Ascending aorta (tissue), 2 donors: ENCODE measurements around the gene TP53INP2. TPM values are rescaled to one million over a fixed set of nuclear protein-coding genes. Genes with fewer than 3 reads are reported as not detected.
"Not testable (repeated sequence)": the region's sequence is repeated elsewhere in the genome, so short reads cannot be mapped to it uniquely, and the experiment has no call there.

Experiments used
- DNase-seq, 2 donors: peaks; one replicate each; pipeline ENCODE4 v3.0.0-alpha.2; 2019; ENCODE audit warnings: low spot score in 2 of 2
- H3K27ac ChIP-seq, 2 donors: fragments of 200-600 bp; sonication (generic); one replicate each; pipeline ENCODE4 v1.5.1; 2016 to 2017; ENCODE audit warnings: mild to moderate bottlenecking in 1 of 2
- H3K27me3 ChIP-seq: fragments of 200-600 bp; sonication (generic); one replicate; pipeline ENCODE4 v1.5.1; 2017
- H3K36me3 ChIP-seq, 2 donors: fragments of 200-600 bp; sonication (generic); one replicate each; pipeline ENCODE4 v1.5.1; 2016
- H3K4me1 ChIP-seq, 2 donors: fragments of 200-600 bp; sonication (generic); one replicate each; pipeline ENCODE4 v1.5.1; 2016 to 2017; ENCODE audit warnings: mild to moderate bottlenecking in 1 of 2
- H3K4me3 ChIP-seq, 2 donors: fragments of 200-600 bp; sonication (generic); one replicate each; pipeline ENCODE4 v1.5.1; 2016 to 2017; ENCODE audit warnings: mild to moderate bottlenecking in 1 of 2
- H3K9me3 ChIP-seq, 2 donors: fragments of 200-600 bp; sonication (generic); one replicate each; pipeline ENCODE4 v1.5.1; 2016
- intact Hi-C: fragments of 100-400 bp; cut with DNase I; formaldehyde crosslinking; loops from one replicate; pipeline ENCODE4 v1.15.1; 2023
- total RNA-seq: library from RNA; depleted of rRNA; stranded (reverse); fragments of >200 nt; gene quantifications from one replicate; pipeline ENCODE4 v1.1.0, GENCODE V29; 2016
- TF ChIP-seq, protein P1 (sequence below), 3 experiments: fragments of 200-600 bp in 2 of 3; fragments of 450-650 bp in 1 of 3; sonication (generic) in 2 of 3; IDR thresholded peaks; one replicate each; pipeline ENCODE4 v1.5.1; 2016 to 2019; ENCODE audit warnings: antibody characterized with exemption in 3 of 3, mild to moderate bottlenecking in 1 of 3, moderate library complexity in 1 of 3

The TP53INP2 gene
- total RNA-seq, 1 donor from 2014 or later, result 6.2 TPM

DNA sequence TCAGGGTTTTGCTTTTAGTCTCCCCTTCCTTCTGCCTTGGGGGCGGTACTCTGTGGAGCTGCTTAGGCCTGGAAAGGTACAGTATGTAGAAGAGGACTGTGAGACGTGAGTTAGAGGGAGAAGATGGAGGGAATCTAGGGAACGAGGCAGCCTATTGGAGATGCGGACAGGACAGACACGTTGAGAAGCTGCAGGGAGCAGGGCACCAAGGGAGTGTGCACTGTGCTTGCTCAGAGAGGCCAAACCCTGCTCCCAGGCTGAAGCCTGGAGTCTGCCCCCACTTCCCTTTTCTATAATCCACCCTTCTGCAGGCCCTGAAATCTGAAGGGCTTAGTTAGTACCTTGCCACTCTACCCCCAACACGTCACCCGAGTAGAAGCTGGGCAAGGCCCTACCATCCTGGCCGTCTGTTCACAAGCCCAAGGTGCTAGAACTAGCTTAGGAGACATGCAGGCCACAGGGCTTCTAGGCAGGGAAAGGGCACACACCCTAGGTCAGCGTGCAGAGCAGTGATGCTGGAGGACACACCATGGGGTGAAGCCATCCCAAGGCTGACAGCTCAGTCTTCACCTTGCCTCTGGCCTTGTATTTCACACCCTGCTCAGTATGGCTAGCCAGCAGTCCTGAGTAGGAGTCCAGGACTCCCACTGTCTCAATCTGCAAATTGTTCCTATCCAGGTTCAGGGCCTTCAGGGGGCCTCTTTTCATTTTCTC is 6.9 kb downstream of the TP53INP2 start:
- Histone ChIP-seq H3K4me3 (no peak overlapping the region), H3K4me1 (peaks cover 6% of the 10 kb centered on the region in 2 donors), H3K36me3 (peaks cover 14 to 20% of the 10 kb centered on the region in 2 donors), H3K27ac (no peak overlapping the region), H3K27me3 (no peaks in the 10 kb centered on the region), H3K9me3 (no peaks in the 10 kb centered on the region)
- TF ChIP-seq, protein P1, sequence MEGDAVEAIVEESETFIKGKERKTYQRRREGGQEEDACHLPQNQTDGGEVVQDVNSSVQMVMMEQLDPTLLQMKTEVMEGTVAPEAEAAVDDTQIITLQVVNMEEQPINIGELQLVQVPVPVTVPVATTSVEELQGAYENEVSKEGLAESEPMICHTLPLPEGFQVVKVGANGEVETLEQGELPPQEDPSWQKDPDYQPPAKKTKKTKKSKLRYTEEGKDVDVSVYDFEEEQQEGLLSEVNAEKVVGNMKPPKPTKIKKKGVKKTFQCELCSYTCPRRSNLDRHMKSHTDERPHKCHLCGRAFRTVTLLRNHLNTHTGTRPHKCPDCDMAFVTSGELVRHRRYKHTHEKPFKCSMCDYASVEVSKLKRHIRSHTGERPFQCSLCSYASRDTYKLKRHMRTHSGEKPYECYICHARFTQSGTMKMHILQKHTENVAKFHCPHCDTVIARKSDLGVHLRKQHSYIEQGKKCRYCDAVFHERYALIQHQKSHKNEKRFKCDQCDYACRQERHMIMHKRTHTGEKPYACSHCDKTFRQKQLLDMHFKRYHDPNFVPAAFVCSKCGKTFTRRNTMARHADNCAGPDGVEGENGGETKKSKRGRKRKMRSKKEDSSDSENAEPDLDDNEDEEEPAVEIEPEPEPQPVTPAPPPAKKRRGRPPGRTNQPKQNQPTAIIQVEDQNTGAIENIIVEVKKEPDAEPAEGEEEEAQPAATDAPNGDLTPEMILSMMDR (IDR thresholded peaks at IDR 0.05), result no peak
- intact Hi-C loops, result loop anchor here (1.0 kb wide), 1 partner anchor 34 kb away; the partner anchor contains the start of gene PIGU
- DNase-seq, result no peak

DNA sequence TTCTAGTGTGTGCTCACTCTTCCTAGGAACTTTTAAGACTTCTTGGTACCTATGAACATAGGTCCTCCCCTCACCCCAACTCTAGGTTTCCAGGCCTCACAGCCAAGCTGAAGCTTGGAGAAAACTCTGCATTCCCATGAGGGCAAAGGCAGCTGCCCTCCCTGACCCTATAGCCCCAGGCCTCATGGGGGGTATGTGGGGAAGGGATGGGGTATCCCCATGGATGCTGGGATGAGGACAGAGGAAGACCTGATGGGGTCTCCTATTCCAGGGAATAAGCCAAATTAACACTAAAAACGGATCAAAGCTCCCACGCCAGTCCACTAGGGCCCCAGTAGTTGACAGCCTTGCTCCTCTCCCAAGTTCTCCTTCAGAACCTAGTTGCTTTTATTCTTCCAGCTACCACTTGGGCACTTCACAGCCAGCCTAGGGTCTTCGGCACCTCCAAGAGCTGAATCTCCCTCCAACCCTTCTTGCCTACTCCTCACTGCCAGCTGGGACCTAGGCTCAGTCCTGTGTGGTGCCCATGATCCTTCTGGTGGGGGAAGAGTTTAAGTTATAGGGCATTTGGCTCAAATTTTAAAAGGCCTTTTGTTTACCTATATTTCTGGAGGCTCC is 7.8 kb downstream of the TP53INP2 start:
- TF ChIP-seq, protein P1 (IDR thresholded peaks at IDR 0.05), result no peak
- no peak for DNase-seq
- Histone ChIP-seq H3K27me3 (no peaks in the 10 kb centered on the region), H3K9me3 (no peaks in the 10 kb centered on the region), H3K4me1 (peaks cover 6% of the 10 kb centered on the region in 2 donors), H3K27ac (no peak overlapping the region), H3K36me3 (peaks cover 17 to 20% of the 10 kb centered on the region in 2 donors), H3K4me3 (no peak overlapping the region)
- intact Hi-C loops, result no loop called here

DNA sequence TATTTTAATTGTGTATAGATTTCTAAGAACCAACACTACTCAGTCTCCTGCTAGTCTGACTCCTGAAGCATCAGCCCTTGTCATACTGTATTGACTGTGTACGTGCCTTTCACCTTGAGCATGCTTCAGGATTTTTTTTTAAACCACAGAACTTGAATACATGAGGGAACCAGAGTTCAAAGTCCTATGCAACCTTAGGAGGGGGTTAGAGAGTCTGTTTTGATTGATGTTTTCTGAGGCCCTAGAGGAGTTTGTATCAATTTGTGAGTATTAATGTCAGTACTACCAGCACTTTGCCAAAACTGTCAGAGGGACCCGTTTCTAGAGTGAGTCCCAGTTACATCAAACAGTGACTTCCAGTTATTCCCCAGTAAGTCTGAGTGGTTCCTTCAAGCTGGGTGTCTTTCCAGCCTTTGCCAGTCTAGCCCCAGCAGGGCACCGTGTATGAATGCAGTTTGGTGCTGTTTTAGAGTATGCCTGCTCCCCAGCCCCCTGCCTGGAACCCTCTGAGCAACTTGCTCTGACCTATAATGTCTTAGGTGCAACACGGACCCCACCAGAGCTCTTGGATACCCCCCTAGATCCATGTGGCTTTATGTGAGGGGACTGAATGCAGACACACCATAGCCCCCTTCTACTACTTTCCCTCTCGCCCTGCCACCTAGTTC is 8.5 kb downstream of the TP53INP2 start:
- H3K27me3 ChIP-seq, result no peaks in the 10 kb centered on the region
- TF ChIP-seq, protein P1 (IDR thresholded peaks at IDR 0.05), result no peak
- H3K4me1 ChIP-seq, result peaks cover 6% of the 10 kb centered on the region in 2 donors
- H3K9me3 ChIP-seq, result no peaks in the 10 kb centered on the region
- no peak overlapping the region for H3K4me3 ChIP-seq
- no peak overlapping the region for H3K27ac ChIP-seq
- no peak for DNase-seq
- peaks cover 17 to 20% of the 10 kb centered on the region in 2 donors for H3K36me3 ChIP-seq
- intact Hi-C loops, result no loop called here

DNA sequence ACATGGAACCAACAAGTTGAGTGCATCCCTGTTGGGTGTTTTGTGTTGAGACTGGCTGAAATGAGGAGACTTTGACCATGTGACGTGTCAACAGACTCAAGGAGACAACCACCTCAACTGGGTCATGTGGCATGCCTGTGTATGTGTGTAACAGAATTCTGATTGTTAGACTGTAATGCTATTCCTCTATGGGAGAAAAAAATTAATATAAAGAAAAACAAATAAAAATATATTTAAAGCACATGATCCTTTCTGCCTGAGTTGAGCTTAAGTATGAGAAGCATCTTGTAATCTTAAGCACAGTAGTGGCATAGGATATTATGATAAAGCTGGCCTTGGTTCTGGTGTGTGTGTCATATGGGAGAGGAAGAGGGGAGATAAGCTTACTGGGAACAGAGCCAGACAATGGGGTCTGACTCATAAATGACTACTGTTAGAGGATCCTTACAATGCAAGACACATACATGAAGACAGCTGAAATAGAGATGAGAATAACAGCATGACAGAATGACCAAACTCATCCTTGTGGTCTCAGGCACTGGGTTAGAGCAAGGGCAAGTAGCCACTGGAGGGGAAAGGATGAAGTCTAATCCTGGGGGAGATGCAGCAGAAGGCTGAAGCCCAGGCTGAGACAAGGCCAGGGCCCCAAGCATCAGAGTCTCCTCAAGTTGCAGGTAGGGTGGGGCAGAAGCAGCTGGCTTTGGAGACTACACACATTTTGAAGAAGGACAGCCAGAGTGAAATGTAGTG is 9.2 kb downstream of the TP53INP2 start:
- Histone ChIP-seq H3K27ac (no peak overlapping the region), H3K4me3 (no peak overlapping the region), H3K27me3 (no peaks in the 10 kb centered on the region), H3K9me3 (no peaks in the 10 kb centered on the region), H3K36me3 (peaks cover 20% of the 10 kb centered on the region in 2 donors), H3K4me1 (peaks cover 6% of the 10 kb centered on the region in 2 donors)
- DNase-seq, result no peak
- TF ChIP-seq, protein P1 (IDR thresholded peaks at IDR 0.05), result no peak
- intact Hi-C loops, result no loop called here

DNA sequence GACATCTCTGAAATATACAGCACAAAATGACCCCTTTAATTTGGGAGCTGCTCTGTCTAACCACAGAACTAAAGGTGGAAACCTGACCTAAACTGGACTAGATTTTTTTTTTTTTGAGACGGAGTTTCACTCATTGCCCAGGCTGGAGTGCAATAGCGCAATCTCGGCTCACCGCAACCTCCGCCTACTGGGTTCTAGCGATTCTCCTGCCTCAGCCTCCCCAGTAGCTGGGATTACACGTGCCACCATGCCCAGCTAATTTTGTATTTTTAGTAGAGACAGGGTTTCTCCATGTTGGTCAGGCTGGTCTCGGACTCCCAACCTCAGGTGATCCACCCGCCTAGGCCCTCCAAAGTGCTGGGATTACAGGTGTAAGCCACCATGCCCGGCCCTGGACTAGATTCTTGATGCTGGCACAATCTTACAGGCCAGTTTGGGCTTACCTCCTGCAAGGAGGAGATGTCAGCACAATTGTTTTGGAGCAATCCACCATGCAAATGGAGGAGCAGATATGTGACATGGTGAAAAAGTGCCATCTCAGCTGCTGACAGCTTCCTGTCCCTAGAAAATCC is 9.9 kb downstream of the TP53INP2 start:
- H3K9me3 ChIP-seq, H3K4me3 ChIP-seq, intact Hi-C loops, DNase-seq, H3K27ac ChIP-seq, H3K27me3 ChIP-seq, H3K4me1 ChIP-seq: not testable (repeated sequence)
- H3K36me3 ChIP-seq, result peaks cover 20% of the 10 kb centered on the region in 2 donors
